CD4-positive, alpha-beta T cell treated with Interleukin-10 for 1 hour (primary cell): ENCODE data around the gene CR1L.
A peak's percentile ranks its signal among the peaks of the same experiment; 100 is the strongest.
"Not testable (repeated sequence)": the region's sequence is repeated elsewhere in the genome, so short reads cannot be mapped to it uniquely, and the experiment has no call there.

Experiments
- DNase-seq: peaks from one replicate; pipeline ENCODE4 v3.0.0-alpha.2; 2020

CR1L gene

GRCh38 chr1:207644852-207645634 is at the start of gene CR1L:
Gene CR1L (plus strand): TSS chr1:207645133. CDS start chr1:207645234, 101 bp downstream.
- peak; percentile 67 for DNase-seq

GRCh38 chr1:207603777-207604176 is 41.2 kb upstream of the CR1L start:
- DNase-seq, result no peak

GRCh38 chr1:207605444-207606361 is 39.2 kb upstream of the CR1L start:
- DNase-seq, result no peak

GRCh38 chr1:207606362-207606755 is 38.6 kb upstream of the CR1L start:
- no peak for DNase-seq

- DNase-seq, result no peak
Observed at GRCh38 chr1:207612762-207613161, 32.2 kb upstream of the CR1L start.

- DNase-seq, result peak; percentile 39
Observed at GRCh38 chr1:207619871-207620542, 24.9 kb upstream of the CR1L start.

GRCh38 chr1:207620543-207620893 is 24.4 kb upstream of the CR1L start:
- no peak for DNase-seq

GRCh38 chr1:207625504-207626071 is 19.3 kb upstream of the CR1L start:
- not testable (repeated sequence) for DNase-seq

- no peak for DNase-seq
Observed at GRCh38 chr1:207626972-207627337, 18.0 kb upstream of the CR1L start.

GRCh38 chr1:207627496-207627895 is 17.4 kb upstream of the CR1L start:
- no peak for DNase-seq

GRCh38 chr1:207628776-207629175 is 16.2 kb upstream of the CR1L start:
- no peak for DNase-seq

- DNase-seq, result no peak
Observed at GRCh38 chr1:207631137-207631536, 13.8 kb upstream of the CR1L start.

GRCh38 chr1:207633226-207633625 is 11.7 kb upstream of the CR1L start:
- DNase-seq, result no peak

- DNase-seq, result not testable (repeated sequence)
Observed at GRCh38 chr1:207633699-207634289, 11.1 kb upstream of the CR1L start.

GRCh38 chr1:207634293-207634692 is 10.6 kb upstream of the CR1L start:
- not testable (repeated sequence) for DNase-seq

- not testable (repeated sequence) for DNase-seq
Observed at GRCh38 chr1:207635569-207636186, 9.3 kb upstream of the CR1L start.

- not testable (repeated sequence) for DNase-seq
Observed at GRCh38 chr1:207638487-207639145, 6.3 kb upstream of the CR1L start.

GRCh38 chr1:207639362-207639761 is 5.6 kb upstream of the CR1L start:
- not testable (repeated sequence) for DNase-seq

- no peak for DNase-seq
Observed at GRCh38 chr1:207644166-207644851, 624 bp upstream of the CR1L start.

GRCh38 chr1:207645635-207646081 is 725 bp downstream of the CR1L start:
- no peak for DNase-seq

GRCh38 chr1:207646171-207646570 is 1.2 kb downstream of the CR1L start:
- DNase-seq, result no peak
